ENCODE results near the gene EEF1G.

DNA sequence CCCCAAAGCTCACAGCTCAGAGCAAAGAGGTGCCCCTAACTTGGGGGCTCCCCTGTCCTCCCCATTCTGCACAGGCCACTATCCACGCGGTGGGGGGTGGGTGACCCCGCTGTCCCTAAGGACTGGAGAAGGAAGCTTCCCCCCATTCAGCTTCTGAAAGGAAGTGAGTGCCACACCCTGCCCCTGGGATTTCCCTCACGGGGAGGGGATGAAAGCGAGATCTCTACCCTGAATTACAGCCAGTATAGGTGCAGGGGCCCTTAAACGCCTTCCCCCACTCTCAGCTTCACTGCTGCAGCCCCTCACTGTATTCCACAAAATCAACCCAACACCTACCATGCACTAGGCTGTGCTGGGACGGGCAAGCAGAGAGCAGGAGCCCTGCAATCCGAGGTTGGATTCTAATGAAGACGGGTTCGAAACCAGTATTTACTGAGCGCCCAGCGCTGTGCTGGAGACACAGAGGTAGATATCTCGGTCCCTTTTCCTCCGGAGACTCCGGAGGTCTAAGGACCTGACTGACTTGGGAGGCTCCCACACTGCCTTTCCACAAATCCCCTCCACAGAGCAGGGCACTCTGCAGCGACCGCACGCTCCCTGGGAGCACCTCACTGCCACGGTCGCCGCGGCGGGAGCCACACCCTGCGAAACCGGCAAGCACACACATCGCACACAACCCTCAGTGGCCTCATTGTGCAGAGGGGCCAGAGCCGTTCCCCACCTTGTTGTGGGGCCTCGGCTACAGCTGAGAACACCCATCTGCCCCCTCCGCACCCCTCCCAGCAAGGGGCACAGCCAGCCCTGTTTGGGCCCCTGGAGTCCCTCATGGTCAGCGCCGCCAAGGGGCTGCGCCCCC is 28.9 kb downstream of the EEF1G start:
- TF ChIP-seq, protein P1, sequence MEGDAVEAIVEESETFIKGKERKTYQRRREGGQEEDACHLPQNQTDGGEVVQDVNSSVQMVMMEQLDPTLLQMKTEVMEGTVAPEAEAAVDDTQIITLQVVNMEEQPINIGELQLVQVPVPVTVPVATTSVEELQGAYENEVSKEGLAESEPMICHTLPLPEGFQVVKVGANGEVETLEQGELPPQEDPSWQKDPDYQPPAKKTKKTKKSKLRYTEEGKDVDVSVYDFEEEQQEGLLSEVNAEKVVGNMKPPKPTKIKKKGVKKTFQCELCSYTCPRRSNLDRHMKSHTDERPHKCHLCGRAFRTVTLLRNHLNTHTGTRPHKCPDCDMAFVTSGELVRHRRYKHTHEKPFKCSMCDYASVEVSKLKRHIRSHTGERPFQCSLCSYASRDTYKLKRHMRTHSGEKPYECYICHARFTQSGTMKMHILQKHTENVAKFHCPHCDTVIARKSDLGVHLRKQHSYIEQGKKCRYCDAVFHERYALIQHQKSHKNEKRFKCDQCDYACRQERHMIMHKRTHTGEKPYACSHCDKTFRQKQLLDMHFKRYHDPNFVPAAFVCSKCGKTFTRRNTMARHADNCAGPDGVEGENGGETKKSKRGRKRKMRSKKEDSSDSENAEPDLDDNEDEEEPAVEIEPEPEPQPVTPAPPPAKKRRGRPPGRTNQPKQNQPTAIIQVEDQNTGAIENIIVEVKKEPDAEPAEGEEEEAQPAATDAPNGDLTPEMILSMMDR (IDR thresholded peaks at IDR 0.05): no peak
- TF ChIP-seq, protein P2, sequence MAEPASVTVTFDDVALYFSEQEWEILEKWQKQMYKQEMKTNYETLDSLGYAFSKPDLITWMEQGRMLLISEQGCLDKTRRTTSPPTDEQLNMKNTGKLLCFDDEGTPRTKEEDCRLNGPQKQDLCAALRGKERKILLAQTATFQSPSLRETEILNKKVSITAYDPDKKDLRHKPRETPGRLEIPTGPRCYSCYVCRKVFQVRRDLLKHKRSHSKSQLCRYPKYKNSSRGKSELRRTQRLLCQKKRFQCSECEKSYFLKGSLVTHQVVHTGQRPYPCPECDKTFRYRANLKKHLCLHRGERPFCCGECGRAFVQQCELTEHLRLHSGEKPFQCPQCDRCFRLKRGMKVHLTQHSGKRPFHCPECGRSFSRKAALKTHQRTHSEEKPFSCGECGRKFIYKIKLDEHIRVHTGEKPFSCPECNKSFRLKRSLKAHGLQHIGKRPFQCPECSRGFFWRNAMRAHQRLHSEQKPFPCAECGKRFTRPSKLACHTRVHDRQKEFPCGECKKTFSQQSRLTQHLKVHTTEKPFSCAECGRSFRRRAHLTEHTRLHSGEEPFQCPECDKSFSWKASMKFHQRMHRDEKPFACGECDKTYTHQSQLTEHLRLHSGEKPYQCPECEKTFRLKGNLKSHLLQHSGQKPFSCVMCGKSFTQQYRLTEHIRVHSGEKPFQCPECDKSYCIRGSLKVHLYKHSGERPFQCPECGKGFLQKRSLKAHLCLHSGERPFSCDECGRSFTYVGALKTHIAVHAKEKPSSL (CRISPR knock-in tag; conservative IDR thresholded peaks at IDR 0.05): no peak
- TF ChIP-seq MAX (CRISPR knock-in tag; IDR thresholded peaks at IDR 0.05): no peak
- no peak for TF ChIP-seq ATF2 (CRISPR knock-in tag; IDR thresholded peaks at IDR 0.05; ENCODE audit: borderline replicate concordance, low read depth)
- no peak for TF ChIP-seq KAT7 (CRISPR knock-in tag; IDR thresholded peaks at IDR 0.05; ENCODE audit: borderline replicate concordance)
- TF ChIP-seq USF2 (CRISPR knock-in tag; IDR thresholded peaks at IDR 0.05): no peak

All from WTC11 (cell line).